ENCODE results near the gene ZFHX2. TPM values are rescaled to one million over a fixed set of nuclear protein-coding genes. Genes with fewer than 3 reads are reported as not detected.
A peak's percentile ranks its signal among the peaks of the same experiment; 100 is the strongest.
"Not testable (repeated sequence)": the region's sequence is repeated elsewhere in the genome, so short reads cannot be mapped to it uniquely, and the experiment has no call there.

Gene ZFHX2
- total RNA-seq, 1 experiment from 2014 or later: 3.7 TPM

DNA sequence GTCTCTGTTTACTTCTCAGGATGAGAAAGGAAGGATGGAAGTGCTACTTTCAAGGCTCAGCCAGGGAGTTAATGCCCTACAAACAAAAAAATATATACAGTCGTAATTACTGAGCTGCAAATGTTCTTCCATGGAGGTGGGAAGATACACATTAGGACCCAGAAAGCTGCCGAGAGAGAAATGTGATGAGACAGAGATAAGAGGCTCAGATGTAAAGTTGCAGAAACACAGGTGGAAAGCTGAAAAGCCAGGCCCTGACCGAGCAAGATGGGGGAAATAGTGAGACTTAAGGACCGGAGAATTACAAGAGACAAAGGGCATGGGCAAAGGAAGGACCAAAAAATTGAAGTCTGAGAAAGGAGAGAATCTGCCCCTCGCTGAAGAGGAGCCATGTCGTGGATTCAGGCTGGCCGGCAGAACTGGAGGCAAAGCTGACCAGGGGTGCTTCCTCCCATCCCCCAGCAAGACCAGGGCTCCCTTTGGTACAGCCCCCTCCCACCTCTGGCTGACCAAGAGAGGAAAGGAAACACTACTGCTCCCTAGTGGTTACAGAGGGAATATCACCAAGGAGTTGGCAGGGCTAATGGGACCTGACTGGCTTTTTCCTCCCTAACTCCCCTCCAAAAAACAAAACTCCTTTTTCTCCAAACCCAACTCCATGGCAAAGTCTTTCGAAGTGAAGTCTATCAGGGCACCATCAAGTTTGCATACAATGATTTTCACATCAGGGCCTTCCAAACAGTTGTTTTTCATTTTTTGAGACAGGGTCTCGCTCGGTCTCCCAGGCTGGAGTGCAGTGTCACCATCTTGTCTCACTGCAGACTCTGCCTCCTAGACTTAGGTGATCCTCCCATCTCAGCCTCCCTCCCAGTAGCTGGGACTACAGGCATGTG is 12.1 kb downstream of the ZFHX2 start:
- Mint-ChIP-seq H3K27ac (ENCODE audit: unreplicated experiment) (no peak overlapping the region), H3K4me1 (ENCODE audit: low read depth, unreplicated experiment) (no peaks in the 10 kb centered on the region)
- CTCF ChIA-PET: no interaction called here

DNA sequence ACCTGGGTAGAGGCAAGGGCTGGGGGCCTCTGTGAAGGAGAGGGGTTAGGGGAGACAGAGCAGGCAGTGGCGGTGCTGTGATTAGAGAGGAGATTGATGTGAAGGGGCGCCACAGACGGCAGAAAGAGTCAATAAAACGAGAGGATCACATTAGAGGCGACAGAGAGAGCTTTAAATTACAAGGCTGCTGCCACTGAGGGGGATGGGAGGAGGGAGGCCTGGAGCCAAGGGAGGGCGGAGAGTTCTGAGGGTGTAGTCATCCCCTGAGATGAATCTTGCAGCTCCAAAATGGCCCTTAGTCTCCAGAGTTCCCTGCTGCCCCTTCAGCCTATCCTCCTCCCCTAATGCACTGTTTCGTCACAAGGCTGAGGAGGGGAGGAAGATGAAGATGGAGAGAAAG is 12.8 kb downstream of the ZFHX2 start:
- CTCF ChIA-PET: interaction anchor here (0.9 kb wide), 1 partner anchor 10 kb away, joined by 8 read pairs; no protein-coding TSS in a partner anchor
- peaks cover 29% of the 10 kb centered on the region for H3K27me3 Mint-ChIP-seq (ENCODE audit: unreplicated experiment)
- no peaks in the 10 kb centered on the region for H3K36me3 Mint-ChIP-seq (ENCODE audit: insufficient read depth, unreplicated experiment)
- TF ChIP-seq, protein P1, sequence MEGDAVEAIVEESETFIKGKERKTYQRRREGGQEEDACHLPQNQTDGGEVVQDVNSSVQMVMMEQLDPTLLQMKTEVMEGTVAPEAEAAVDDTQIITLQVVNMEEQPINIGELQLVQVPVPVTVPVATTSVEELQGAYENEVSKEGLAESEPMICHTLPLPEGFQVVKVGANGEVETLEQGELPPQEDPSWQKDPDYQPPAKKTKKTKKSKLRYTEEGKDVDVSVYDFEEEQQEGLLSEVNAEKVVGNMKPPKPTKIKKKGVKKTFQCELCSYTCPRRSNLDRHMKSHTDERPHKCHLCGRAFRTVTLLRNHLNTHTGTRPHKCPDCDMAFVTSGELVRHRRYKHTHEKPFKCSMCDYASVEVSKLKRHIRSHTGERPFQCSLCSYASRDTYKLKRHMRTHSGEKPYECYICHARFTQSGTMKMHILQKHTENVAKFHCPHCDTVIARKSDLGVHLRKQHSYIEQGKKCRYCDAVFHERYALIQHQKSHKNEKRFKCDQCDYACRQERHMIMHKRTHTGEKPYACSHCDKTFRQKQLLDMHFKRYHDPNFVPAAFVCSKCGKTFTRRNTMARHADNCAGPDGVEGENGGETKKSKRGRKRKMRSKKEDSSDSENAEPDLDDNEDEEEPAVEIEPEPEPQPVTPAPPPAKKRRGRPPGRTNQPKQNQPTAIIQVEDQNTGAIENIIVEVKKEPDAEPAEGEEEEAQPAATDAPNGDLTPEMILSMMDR (IDR thresholded peaks at IDR 0.05; ENCODE audit: unreplicated experiment): no peak
- intact Hi-C loops (cut with micrococcal nuclease; ENCODE audit: unreplicated experiment): no loop called here
- no peak overlapping the region for H3K4me3 Mint-ChIP-seq (ENCODE audit: low read depth, unreplicated experiment)
- H3K27ac Mint-ChIP-seq (ENCODE audit: unreplicated experiment): no peak overlapping the region
- no peaks in the 10 kb centered on the region for H3K4me1 Mint-ChIP-seq (ENCODE audit: low read depth, unreplicated experiment)
- no peak for DNase-seq
- H3K9me3 Mint-ChIP-seq (ENCODE audit: low read depth, unreplicated experiment): no peaks in the 10 kb centered on the region
- BruUV-seq (replicated peaks): no TSS peak

More for the DNA sequence above, 12.1 kb downstream of the ZFHX2 start:
- Mint-ChIP-seq H3K36me3 (ENCODE audit: insufficient read depth, unreplicated experiment) (no peaks in the 10 kb centered on the region), H3K9me3 (ENCODE audit: low read depth, unreplicated experiment) (no peaks in the 10 kb centered on the region), H3K27me3 (ENCODE audit: unreplicated experiment) (peaks cover 29% of the 10 kb centered on the region), H3K4me3 (ENCODE audit: low read depth, unreplicated experiment) (no peak overlapping the region)
- peak; percentile 49 for DNase-seq
- intact Hi-C loops (cut with micrococcal nuclease; ENCODE audit: unreplicated experiment): no loop called here
- TF ChIP-seq, protein P1 (IDR thresholded peaks at IDR 0.05; ENCODE audit: unreplicated experiment): peak; percentile 50
- BruUV-seq (replicated peaks): no TSS peak

DNA sequence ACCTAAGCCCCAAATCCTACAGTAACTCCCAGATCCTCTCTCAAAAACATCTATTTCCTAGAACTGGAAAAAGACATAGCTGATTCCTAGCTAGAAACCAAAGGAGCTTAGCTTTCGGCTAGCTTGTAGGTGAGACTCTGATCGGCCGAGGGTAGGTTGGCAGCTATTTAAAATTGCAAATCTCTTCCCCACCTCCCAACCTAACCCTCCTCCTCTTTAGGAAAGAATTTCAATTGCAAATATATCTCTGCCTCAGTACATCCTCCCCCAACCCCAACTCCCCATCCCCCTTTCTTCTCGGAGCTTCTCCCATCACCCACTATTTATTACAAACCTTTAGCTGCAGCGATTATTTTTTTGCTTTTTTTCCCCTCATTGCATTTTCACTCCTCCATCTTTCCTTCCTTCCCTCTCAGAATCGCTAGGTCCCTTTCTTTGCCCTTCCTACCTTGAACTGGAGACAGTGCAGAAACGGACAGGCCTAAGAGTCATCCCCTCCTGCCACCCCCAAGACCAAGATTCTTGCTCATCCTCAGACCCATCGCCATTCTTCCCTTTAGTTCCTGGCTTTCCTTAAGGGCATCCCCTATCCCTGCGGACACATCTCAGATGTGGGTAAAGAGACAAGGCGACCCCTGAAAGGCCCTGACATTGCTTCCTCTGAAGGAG is 13.4 kb downstream of the ZFHX2 start:
- H3K4me3 Mint-ChIP-seq (ENCODE audit: low read depth, unreplicated experiment): no peak overlapping the region
- H3K36me3 Mint-ChIP-seq (ENCODE audit: insufficient read depth, unreplicated experiment): no peaks in the 10 kb centered on the region
- intact Hi-C loops (cut with micrococcal nuclease; ENCODE audit: unreplicated experiment): no loop called here
- H3K27me3 Mint-ChIP-seq (ENCODE audit: unreplicated experiment): peaks cover 29% of the 10 kb centered on the region
- H3K27ac Mint-ChIP-seq (ENCODE audit: unreplicated experiment): no peak overlapping the region
- no TSS peak for BruUV-seq (replicated peaks)
- CTCF ChIA-PET: interaction anchor here (0.9 kb wide), 1 partner anchor 11 kb away, joined by 8 read pairs; no protein-coding TSS in a partner anchor
- no peaks in the 10 kb centered on the region for H3K4me1 Mint-ChIP-seq (ENCODE audit: low read depth, unreplicated experiment)
- TF ChIP-seq, protein P1 (IDR thresholded peaks at IDR 0.05; ENCODE audit: unreplicated experiment): no peak
- DNase-seq: no peak
- H3K9me3 Mint-ChIP-seq (ENCODE audit: low read depth, unreplicated experiment): no peaks in the 10 kb centered on the region

DNA sequence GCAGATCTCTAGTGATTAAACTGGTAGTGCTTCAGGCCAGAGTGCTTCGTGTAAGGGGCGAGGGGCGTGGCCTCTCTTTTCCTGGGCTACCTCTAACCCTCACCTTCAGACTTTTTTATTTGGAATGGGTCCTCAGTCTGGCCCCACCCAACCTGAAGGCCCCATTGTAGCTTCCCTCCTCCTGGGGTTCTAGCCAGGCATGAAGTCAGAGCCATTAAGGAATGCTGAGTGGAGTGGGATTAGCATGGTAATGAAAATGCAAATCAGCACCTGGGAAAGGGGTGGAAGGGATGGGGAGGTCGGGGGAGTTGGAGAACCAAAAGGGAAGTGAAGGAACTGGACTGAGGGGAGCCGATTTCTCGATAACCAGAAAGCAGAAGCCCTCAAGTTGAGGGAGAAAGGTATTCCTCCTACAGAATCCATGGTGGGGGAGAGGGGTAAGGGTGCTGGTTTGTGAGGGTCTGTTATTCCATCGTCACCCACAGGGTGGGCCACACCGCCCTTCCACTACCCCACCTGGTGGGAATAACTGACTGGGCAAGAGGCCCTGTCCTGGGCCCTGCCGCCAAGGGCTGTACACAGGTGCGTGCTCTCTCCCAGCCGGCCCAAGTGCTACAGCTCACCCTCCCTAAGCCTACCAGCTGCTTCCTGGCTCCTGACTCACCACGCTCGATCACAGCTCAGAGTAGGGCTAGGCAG is 14.1 kb downstream of the ZFHX2 start:
- Mint-ChIP-seq H3K27me3 (ENCODE audit: unreplicated experiment) (peaks cover 29% of the 10 kb centered on the region), H3K4me3 (ENCODE audit: low read depth, unreplicated experiment) (no peak overlapping the region), H3K36me3 (ENCODE audit: insufficient read depth, unreplicated experiment) (no peaks in the 10 kb centered on the region), H3K9me3 (ENCODE audit: low read depth, unreplicated experiment) (no peaks in the 10 kb centered on the region), H3K27ac (ENCODE audit: unreplicated experiment) (no peak overlapping the region), H3K4me1 (ENCODE audit: low read depth, unreplicated experiment) (no peaks in the 10 kb centered on the region)
- no TSS peak for BruUV-seq (replicated peaks)
- CTCF ChIA-PET: interaction anchor here (0.9 kb wide), 1 partner anchor 11 kb away, joined by 8 read pairs; no protein-coding TSS in a partner anchor
- intact Hi-C loops (cut with micrococcal nuclease; ENCODE audit: unreplicated experiment): no loop called here
- no peak for DNase-seq
- TF ChIP-seq, protein P1 (IDR thresholded peaks at IDR 0.05; ENCODE audit: unreplicated experiment): no peak

DNA sequence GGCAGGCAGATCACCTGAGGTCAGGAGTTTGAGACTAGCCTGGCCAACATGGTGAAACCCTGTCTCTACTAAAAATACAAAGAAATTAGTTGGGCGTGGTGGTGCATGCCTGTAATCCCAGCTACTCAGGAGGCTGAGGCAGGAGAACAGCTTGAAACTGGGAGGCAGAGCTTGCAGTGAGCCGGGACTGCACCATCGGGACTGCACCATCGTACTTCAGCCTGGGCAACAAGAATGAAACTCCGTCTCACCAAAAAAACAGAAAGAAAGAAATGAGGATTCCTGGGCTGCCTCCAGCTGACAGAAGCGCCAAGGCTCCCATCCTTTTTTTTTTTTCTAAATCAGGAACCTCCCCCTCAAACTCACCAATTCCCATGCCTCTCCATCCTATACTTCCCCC is 14.7 kb downstream of the ZFHX2 start:
- H3K4me3 Mint-ChIP-seq (ENCODE audit: low read depth, unreplicated experiment); intact Hi-C loops (cut with micrococcal nuclease; ENCODE audit: unreplicated experiment); DNase-seq; H3K36me3 Mint-ChIP-seq (ENCODE audit: insufficient read depth, unreplicated experiment); CTCF ChIA-PET; H3K27ac Mint-ChIP-seq (ENCODE audit: unreplicated experiment); BruUV-seq (replicated peaks); H3K4me1 Mint-ChIP-seq (ENCODE audit: low read depth, unreplicated experiment); H3K9me3 Mint-ChIP-seq (ENCODE audit: low read depth, unreplicated experiment): not testable (repeated sequence)
- H3K27me3 Mint-ChIP-seq (ENCODE audit: unreplicated experiment): peaks cover 29% of the 10 kb centered on the region
